OCI-M2 (cell line): ENCODE data around the gene KLHL21.
"Not testable (repeated sequence)": the region's sequence is repeated elsewhere in the genome, so short reads cannot be mapped to it uniquely, and the experiment has no call there.

Experiments
- DNase-seq: peaks from one replicate; lab custom pipeline; 2025; ENCODE audit not compliant: unreplicated experiment; lab: John Stamatoyannopoulos, UW

The KLHL21 gene, protein sequence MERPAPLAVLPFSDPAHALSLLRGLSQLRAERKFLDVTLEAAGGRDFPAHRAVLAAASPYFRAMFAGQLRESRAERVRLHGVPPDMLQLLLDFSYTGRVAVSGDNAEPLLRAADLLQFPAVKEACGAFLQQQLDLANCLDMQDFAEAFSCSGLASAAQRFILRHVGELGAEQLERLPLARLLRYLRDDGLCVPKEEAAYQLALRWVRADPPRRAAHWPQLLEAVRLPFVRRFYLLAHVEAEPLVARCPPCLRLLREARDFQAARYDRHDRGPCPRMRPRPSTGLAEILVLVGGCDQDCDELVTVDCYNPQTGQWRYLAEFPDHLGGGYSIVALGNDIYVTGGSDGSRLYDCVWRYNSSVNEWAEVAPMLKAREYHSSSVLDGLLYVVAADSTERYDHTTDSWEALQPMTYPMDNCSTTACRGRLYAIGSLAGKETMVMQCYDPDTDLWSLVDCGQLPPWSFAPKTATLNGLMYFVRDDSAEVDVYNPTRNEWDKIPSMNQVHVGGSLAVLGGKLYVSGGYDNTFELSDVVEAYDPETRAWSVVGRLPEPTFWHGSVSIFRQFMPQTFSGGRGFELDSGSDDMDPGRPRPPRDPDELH

DNA sequence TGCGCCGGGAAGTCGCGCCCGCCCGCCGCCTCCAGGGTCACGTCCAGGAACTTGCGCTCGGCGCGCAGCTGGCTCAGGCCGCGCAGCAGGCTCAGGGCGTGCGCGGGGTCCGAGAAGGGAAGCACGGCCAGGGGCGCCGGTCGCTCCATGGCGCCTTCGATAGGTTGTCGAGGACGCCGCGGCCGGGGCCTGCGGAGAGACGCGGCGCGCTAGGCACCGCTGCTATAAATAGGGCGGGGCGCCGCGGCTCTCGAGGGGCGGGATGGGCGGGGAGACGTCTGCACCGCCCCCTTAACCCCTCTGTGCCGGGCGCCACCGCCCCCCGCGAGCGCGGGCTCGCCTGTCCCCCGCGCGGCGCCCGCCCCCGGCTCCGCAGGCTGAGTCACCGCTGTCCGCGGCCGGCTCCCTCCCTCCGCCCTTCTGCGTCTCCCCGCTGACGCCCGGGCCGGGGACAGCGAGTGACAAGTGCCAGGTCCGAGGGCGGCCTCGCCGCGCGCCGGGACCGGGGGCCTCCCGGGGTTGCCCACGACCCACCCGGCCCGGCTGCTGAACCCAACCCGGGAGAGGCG is at the start of gene KLHL21:
Gene KLHL21, minus strand, starts transcription at position 201 of the 569 bp plus-strand sequence. Its CDS starts 52 bp downstream, at position 149.
- no peak for DNase-seq

DNA sequence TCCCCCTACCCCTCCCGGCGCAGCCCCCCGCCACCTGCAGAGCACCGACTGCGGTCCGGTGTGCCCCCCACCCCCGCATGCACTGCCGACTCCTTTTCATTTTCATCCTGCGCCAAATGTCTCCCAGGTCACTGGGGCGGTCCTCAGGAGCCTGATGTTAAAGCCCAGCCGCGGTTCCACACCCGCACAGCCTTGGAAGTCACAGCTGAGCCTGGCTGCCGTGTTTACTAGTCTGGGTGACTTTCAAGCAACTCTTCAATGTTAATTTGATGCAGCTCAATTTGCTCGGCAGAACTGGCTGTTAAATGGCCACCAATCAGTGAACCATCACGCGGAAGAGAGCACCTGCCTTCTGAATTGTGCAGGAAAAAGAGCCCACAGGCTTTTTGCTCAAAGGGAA is 49.2 kb upstream of the KLHL21 start:
- no peak for DNase-seq

DNA sequence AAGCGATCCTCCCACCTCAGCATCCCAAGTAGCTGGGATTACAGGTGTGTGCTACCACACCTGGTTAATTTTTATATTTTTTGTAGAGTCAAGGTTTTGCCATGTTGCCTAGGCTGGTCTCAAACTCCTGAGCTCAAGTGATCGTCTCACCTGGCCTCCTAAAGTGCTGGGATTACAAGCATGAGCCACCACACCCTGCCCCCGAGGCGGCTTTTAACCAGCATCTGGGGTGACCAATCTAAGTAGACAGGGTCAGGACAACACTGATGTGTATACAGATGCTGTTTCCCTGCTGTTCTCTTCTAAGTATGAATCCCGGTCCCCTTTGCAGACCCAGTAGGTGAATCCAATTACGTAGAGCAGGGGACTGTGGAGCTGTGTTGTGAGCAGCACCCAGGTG is 45.9 kb upstream of the KLHL21 start:
- DNase-seq, result no peak

DNA sequence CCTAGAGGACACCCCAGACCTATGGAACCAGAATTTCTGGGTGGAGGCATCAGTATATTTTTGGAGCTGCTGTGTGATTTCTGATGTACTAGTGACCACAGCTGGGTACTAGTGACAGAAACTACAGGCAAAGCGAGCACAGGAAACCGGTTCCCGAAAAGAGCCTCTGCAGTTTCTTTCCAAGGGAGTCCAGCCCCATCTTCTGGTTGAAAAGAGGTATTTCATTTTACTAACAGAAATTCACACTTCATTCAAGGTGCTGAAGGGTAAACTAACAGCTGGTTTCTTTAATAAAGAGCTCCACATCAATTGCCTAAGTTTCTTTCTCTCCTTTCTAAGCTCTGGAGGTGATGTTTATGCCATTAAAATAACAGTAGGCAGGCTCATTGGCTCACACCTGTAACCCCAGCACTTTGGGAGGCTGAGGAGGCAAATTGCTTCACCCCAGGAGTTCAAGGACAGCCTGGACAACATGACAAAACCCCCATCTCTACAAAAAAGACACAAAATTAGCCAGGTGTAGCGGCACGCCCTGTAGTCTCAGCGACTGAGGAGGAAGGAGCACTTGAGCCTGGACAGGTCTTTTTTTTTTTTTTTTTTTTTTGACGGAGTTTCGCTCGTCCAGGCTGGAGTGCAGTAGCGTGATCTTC is 44.0 kb upstream of the KLHL21 start:
- no peak for DNase-seq

- no peak for DNase-seq
Observed at GRCh38 chr1:6645018-6645417, 42.3 kb upstream of the KLHL21 start.

- not testable (repeated sequence) for DNase-seq
Observed at GRCh38 chr1:6640867-6641266, 38.2 kb upstream of the KLHL21 start.

- DNase-seq, result no peak
Observed at GRCh38 chr1:6638226-6638625, 35.6 kb upstream of the KLHL21 start.

DNA sequence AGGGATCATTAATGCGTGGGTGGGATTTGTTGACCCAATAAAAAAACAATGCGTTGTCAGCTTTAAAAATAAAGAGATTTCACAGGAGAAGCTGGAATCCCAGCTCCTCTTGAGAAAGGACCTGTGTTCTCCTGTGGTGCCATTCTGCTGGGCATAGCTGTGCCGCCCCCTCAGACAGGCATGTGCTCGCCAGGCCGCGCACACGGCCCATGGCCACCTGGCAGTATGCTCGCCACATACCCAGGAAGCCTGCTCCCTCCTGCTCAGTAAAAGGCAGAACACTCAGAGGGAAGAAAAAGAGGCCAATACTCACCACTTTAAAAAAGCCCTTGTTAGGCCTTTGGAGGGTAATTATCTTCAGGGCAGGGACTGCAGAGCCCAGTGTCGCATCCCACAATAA is 35.1 kb upstream of the KLHL21 start:
- DNase-seq, result no peak

DNA sequence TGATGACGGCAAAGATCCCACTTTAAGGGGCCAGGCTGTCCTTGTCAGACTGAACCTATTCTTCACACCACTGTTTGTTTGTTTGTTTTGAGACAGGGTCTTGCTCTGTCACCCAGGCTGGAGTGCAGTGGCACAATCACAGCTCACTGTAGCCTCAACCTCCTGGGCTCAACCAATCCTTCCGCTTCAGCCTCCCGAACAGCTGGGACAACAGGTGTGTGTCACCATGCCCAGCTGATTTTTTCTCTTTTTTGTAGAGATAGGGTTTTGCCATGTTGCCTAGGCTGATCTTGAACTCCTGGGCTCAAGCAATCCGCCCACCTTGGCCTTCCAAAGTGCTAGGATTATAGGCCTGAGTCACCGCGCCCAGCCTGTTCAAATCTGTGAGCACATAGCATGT is 34.1 kb upstream of the KLHL21 start:
- not testable (repeated sequence) for DNase-seq

DNA sequence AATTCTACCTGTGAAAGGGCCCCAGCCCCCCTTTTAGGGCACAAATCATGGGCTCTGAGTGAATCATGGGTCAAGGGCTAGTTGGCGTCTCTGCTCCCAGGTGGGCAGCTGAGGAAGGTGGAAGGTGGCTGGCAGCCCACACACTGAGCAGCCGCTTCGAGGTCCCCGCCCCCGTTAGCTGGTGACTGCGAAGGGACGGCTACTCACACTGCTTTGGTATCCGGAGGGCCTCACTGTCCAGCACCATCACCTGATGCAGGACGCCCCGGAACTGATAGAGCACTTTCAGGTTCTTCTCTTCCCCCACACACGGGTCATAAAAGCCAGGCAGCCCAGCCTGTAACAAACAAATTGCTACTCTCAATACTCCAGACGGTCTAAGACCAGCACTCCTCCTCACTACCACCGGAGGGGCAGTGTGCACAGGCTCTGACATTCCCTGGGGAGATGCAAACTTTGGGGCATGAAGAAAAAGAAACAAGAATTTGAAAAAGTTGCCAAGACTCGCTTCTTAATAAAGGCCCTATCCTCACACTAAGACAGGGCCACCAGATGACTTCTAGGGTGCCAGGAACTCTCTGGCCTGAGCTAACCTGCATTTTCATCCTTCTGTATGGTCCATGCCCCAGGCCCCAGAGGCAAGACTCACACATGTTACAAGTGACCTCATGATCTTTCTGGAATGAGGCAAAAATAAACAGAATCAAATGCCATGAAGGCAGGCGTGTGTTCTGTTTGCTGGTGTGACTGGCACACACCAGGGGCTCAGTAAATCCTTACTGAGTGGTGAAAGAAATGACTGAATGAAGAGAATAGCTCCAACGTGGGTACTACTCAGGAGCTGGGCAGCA is 33.5 kb upstream of the KLHL21 start:
- no peak for DNase-seq

DNA sequence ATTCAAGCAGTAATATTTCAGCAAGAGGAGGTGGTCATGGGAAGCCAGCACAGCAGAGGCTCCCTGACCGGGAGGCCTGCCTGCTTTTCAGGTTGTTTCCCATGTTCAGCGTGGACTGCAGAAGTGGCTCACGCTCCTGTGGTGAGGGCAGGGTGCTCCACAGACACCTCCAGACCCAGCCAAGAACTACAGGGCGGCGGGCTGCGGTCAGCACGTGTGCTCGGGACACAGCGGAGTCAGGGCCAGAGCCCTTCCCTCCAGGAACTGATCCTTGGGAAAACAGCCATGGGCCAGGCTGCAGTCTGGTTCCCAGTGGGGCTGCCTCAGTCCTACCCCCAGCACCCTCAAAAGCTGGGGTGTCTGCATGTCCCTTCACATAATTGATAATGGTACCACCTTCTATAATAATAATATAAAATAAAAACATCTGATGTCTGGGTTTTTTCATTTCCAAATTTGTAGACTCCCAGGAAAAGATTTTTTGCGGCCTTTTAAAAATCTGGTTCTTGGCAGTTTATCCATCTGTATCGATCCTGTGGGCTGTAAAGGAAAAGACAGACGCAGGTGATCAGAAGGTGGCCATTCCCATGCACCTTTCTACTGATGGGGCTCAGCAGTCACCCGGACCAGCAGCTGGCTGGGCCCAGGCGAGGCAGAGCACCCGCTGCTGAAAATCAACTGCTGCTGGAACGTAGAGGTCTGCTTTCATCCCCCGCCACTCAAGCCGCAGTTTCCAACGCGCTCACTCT is 32.7 kb upstream of the KLHL21 start:
- DNase-seq, result no peak

DNA sequence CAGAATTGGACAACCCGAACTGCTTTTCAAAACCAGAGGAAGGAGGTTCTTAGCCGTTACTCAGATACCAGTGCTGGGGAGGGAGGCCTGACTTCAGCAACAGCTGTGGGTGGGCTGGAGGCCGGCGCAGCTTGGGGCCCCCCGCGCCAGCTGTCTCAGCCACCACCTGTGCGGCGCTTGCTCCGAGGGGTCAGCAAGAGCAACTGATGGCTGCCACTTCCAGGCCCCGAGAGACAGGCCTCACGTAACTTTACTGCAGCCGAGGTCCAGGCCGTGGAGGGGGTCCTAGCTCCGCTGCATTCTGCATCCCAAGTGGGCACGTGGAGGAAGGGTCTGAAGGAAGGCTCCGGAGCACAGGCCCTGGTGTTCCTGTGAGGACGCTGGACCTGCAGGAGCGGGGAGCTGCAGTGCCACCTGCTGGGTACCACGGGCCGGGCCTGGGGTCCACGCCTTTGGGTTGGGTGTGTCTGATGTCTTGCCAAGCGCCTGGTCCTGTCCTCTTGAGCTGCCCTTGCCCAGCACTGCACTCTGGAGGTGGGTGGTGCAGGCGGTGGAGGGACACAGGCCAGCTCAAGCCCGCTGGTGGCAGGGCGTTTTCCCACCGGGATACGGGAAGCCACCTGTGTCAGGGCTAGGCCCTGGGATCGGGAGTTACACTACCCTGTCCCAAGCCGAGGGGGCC is 31.8 kb upstream of the KLHL21 start:
- no peak for DNase-seq

DNA sequence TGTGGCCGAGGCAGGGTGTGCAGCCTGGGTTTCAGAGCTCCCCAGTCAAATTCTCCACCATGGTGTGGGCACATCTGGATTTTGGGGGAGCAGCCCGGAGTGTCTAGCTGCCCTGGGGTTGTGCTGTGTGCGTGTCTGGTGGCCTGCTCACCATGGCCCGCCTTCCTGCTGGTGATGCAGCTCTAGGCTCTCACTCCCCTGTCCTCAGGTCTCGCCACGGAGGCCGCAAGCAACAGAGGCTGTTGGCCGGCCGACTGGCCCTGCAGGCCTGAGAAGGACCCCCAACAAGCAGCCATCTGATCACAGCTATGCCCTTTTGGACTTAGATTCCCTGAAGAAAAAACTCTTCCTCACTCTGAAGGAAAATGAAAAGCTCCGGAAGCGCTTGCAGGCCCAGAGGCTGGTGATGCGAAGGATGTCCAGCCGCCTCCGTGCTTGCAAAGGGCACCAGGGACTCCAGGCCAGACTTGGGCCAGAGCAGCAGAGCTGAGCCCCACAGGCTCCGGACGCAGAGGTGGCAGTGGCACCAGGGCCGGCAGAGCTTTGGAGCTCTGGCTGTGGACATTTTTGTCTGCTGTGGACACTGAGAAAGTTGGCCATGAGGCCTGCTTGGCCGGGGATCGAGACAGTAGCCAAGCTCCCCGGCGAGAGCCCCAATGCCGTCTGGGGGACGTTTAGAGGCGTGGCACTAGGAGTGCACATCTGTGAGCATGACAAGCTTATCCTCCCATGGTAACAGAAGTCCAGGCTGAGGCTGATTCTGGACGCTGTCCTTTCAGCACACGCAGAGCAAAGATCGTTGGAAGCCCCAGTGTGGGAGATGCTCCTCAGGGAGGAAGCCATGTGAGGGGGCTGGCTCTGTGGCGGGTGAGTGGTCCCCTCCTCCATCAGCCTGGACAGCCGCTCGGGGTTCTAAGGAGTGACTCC is 30.2 kb upstream of the KLHL21 start:
- DNase-seq, result no peak

DNA sequence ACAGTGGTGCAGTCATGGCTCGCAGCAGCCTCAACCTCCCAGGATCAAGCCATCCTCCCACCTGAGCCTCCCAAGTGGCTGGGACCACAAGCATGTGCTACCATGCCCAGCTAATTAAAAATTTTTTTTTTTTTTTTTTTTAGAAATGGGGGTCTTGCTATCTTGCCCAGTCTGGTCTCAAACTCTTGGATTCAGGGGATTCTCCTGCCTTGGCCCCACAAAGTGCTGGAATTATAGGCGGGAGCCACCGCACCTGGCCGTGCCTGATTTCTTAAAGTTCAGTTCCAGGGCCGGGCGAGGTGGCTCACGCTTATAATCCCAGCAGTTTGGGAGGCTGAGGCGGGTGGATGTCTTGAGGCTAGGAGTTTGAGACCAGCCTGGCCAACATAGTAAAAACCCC is 28.4 kb upstream of the KLHL21 start:
- DNase-seq, result no peak

DNA sequence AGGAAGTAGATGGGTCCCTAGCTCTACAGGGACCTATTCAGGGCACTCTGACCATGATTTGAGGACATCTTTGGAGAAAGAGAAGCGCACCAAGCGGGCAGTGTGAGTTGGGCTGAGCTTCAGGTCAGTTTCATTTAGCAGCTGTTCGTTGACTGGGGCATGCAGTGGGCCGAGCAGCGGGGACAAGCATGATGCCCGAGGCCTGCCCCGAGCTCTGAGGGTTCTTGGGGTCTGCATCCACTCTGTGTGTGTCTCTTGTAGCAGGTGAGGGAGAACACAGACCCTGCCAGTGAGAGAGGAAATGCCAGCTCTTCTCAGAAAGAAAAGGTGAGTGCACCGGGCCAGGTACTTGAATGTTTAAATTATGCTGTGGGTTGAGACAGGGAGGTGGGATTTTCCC is 27.4 kb upstream of the KLHL21 start:
- no peak for DNase-seq

DNA sequence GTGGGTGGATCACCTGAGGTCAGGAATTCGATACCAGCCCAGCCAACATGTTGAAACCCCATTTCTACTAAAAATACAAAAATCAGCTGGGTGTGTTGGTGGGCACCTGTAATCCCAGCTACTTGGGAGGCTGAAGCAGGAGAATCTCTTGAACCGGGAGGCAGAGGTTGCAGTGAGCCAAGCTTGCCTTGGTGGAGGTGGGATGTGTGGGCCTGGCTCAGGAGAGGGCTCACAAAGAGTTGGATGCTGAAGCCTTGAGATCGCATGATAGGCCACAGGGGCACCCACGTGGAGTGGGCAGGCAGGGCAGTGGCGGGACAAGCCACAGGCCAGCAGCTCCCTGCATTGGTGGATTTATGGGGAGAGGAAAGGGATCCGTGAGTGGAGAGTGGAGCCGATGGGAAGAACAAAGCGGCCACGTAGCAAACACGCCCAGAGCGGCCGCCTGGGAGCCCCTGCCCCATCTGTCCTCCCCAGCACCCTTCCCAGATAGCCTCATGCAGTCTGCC is 26.4 kb upstream of the KLHL21 start:
- DNase-seq, result no peak

- DNase-seq, result no peak
Observed at GRCh38 chr1:6627841-6628545, 25.3 kb upstream of the KLHL21 start.

GRCh38 chr1:6627031-6627430 is 24.4 kb upstream of the KLHL21 start:
- DNase-seq, result no peak
